ENCODE measurements around the gene GRM7. TPM values are rescaled to one million over a fixed set of nuclear protein-coding genes. Genes with fewer than 3 reads are reported as not detected.

The GRM7 gene
- total and polyA plus RNA-seq, 2 of the 4 experiments (the other 2 are of a cell fraction) = not detected

- H2BK15ac ChIP-seq (ENCODE audit: low read depth, low read length) = no peak overlapping the region
- no peak overlapping the region for H3K4me2 ChIP-seq (ENCODE audit: low read depth, low read length)
- no peak overlapping the region for H3K9ac ChIP-seq (ENCODE audit: low read depth, low read length)
- no peaks in the 10 kb centered on the region for H3K36me3 ChIP-seq (ENCODE audit: control insufficient read depth, insufficient read depth, low read length)
- in situ Hi-C loops (cut with MboI; ENCODE audit: low sequenced_read_pairs) = no loop called here
- H3K79me1 ChIP-seq (ENCODE audit: low read depth in 1 of 2, low read length in 2 of 2) = no peaks in the 10 kb centered on the region
- no TSS peak for BruUV-seq (replicated peaks)
- H3K27me3 ChIP-seq (ENCODE audit: control insufficient read depth, insufficient read depth, low read length) = no peaks in the 10 kb centered on the region
- no peak overlapping the region for H2BK5ac ChIP-seq (ENCODE audit: low read depth, low read length, poor library complexity, severe bottlenecking)
- no peak overlapping the region for H3K4me3 ChIP-seq (ENCODE audit: insufficient read depth, low read depth, low read length)
- no peak overlapping the region for H2BK120ac ChIP-seq (ENCODE audit: low read depth, low read length)
- TF ChIP-seq CEBPB (IDR thresholded peaks at IDR 0.05; ENCODE audit: low read depth, low read length) = no peak
- TF ChIP-seq MAZ (IDR thresholded peaks at IDR 0.05; ENCODE audit: borderline replicate concordance, low read depth, low read length) = no peak
- TF ChIP-seq POLR2A (IDR thresholded peaks at IDR 0.05; ENCODE audit: low read depth, low read length) = no peak
- TF ChIP-seq CTCF (conservative IDR thresholded peaks at IDR 0.05; ENCODE audit: low read depth, low read length) = no peak
- no peak for TF ChIP-seq FOS (IDR thresholded peaks at IDR 0.05; ENCODE audit: low read depth, low read length)
- TF ChIP-seq SMC3 (IDR thresholded peaks at IDR 0.05; ENCODE audit: low read depth, low read length) = no peak
- dilution Hi-C loops (cut with HindIII; ENCODE audit: low sequenced_read_pairs, unreplicated experiment) = no loop called here
- H3K56ac ChIP-seq (ENCODE audit: extremely low read depth, insufficient read depth, low read length) = no peak overlapping the region
- intact Hi-C loops (cut with micrococcal nuclease) = no loop called here
- no peak overlapping the region for H3K27ac ChIP-seq (ENCODE audit: insufficient read depth, low read length)
- H3K14ac ChIP-seq (replicated peaks; ENCODE audit: low read depth, low read length) = no peak overlapping the region
- H3K4ac ChIP-seq (ENCODE audit: low read depth, low read length) = no peak overlapping the region
- no peak overlapping the region for H2AK9ac ChIP-seq (replicated peaks; ENCODE audit: low read depth, low read length, poor library complexity)
- H3K4me1 ChIP-seq (ENCODE audit: control insufficient read depth, insufficient read depth, low read length) = no peaks in the 10 kb centered on the region
- H4K91ac ChIP-seq (ENCODE audit: insufficient read depth, low read depth, low read length) = no peak overlapping the region
- H3K9me1 ChIP-seq (ENCODE audit: insufficient read depth, low read length) = no peaks in the 10 kb centered on the region
- WGBS, 2 experiments (ENCODE audit: extremely low coverage in 2 of 2, insufficient read length in 1 of 2) = no CpG with 5 or more reads among the region's 1 CpG
- no peak overlapping the region for H2AK5ac ChIP-seq (ENCODE audit: low read depth, low read length)
- H2BK20ac ChIP-seq (ENCODE audit: low read depth, low read length) = no peak overlapping the region
- no peak overlapping the region for H3K23ac ChIP-seq (ENCODE audit: low read depth, low read length)
- H4K20me1 ChIP-seq (ENCODE audit: insufficient read depth, low read length) = no peaks in the 10 kb centered on the region
- no peak overlapping the region for H2AFZ ChIP-seq (replicated peaks; ENCODE audit: low read length, poor library complexity)
- peaks cover 13% of the 10 kb centered on the region for H3K9me3 ChIP-seq (ENCODE audit: control insufficient read depth, insufficient read depth, low read length)
- H4K8ac ChIP-seq (ENCODE audit: low read depth in 2 of 2, low read length in 2 of 2) = no peak overlapping the region
- H4K5ac ChIP-seq (ENCODE audit: low read depth, low read length) = no peak overlapping the region
- H3K18ac ChIP-seq (ENCODE audit: low read depth, low read length) = no peak overlapping the region
- DNase-seq = no peak
- ATAC-seq (ENCODE audit: low read depth) = no peak
- CTCF ChIA-PET = interaction anchor here (1.3 kb wide), 1 partner anchor 16 kb away, joined by 3 read pairs; no protein-coding TSS in a partner anchor
- POLR2A ChIA-PET (ENCODE audit: unreplicated experiment) = no interaction called here
Observed at GRCh38 chr3:7683426-7683825, 822.5 kb downstream of the GRM7 start.

All from IMR-90 (cell line).